Activated CD4-positive, alpha-beta T cell treated with anti-CD3 and anti-CD28 coated beads, Interleukin-2, amount 50 U/mL, for 1 hour (primary cell): ENCODE measurements around the gene CD226.
"Not testable (repeated sequence)": the region's sequence is repeated elsewhere in the genome, so short reads cannot be mapped to it uniquely, and the experiment has no call there.

Experiments used
- DNase-seq: peaks from one replicate; pipeline ENCODE4 v3.0.0-alpha.2; 2020

CD226 gene

GRCh38 chr18:69865776-69866175, 81.9 kb downstream of the CD226 start:
- no peak for DNase-seq

DNA sequence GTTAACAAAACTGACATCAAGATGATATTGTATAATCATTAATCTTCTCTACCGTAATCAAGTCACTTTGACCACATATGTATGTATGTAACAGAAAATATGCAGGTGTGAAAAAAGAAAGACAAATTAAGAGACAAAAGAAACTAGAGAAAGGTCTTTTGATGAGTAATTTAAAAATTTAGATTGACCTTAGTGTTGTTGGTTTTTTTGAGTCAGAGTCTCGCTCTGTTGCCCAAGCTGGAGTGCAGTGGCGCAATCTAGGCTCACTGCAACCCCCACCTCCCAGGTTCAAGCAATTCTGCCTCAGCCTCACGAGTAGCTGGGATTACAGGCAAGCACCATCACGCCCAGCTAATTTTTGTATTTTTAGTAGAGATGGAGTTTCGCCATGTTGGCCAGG, 82.9 kb downstream of the CD226 start:
- DNase-seq = not testable (repeated sequence)

- no peak for DNase-seq
Observed at GRCh38 chr18:69858897-69859296, 88.8 kb downstream of the CD226 start.

DNA sequence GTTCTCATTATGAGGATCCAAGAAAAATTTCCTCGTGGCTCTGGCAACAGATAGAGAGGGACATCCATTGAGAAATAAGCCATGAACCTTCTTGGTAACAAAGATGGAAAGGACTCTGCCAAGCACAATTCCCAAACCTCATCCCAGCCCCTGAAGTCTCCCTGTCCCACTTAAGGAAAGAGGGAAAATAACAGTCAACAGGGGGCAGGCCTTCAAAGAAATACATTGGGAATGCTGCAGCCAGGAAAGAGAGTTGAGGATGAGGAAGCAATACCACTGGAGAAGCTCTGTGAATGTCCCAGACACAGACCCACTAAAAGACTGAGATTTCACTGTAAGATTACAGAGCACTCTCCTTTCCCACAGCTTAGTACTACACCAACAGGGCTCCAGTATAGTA, 93.2 kb downstream of the CD226 start:
- DNase-seq = no peak

- DNase-seq = no peak
Observed at GRCh38 chr18:69853051-69853450, 94.6 kb downstream of the CD226 start.

DNA sequence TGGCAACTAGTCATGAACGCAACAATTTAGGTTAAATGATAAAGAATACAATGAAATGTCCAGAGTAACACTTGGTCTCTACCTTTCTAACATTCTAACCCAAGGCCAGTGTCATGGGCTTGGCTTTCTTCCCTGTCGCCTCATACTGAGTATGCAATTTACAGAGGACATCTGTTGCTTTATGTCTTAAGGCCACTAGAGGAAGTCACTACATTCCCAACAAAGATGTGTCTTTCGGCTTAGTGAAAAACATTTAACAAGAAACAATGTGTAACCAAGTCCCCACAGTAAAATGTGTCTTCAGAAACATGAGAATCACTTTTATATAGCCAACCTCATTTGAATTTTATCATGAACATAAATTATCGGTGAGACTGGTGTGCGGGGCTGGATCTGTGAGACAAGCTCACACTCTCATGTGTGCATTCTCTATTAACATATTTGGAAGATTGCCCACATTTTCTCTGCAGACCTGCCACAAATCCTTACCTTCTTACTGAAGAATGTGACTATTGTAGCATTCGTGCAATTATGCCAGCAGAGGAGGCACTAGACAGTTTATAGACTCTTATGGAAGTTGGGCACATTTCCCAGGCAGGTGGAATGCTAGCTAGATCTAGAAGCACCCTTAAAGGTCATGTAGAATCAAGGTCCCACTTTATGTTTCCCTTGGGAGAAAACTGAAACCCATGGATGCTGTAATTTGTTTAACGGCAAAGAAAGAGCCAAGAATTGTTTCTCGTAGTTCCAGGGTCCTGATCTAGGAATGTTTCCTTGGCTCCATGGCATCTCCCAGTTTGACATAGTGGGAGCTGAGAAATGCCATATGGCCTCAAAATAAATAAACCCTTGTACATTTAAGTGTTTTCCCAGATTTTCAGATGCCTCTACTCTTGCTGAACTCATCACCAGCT, 101.8 kb downstream of the CD226 start:
- no peak for DNase-seq

DNA sequence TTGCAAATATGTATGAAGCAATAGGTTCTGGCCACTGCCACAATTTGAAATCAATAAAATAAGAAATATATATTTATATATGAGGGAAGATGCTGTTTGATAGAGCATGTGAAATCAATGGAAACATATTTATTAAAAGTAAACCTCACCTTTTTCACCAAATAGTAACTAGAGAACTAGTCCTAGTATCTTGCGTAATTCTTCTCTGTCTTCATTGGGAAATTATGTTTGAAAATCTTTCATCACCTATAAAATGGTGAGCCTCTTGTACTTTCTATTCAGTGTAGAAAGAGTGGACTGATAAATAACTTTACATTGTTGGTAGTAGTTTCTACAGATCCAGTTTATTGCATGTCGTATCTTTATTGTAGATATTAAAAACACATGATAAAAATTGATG, 103.0 kb downstream of the CD226 start:
- no peak for DNase-seq

DNA sequence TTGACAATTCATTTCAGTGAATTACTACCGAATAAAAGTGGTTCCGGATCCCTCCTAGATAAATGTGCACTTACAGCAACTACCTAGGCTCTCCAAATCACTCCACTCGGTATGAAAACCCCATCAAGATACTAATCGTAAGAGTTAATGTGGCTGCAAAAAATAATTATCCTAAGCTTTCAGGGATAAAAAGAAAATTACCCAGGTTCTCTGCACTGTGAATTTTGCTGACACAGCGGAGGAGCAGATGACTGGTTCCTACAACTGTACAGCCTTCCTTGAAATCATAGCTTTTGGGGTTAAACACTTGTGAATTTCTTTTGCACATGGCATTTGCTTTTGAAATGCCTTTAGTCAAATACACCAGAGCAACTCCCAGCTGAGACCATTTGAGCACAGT, 104.7 kb downstream of the CD226 start:
- DNase-seq = no peak

GRCh38 chr18:69841117-69841516, 106.6 kb downstream of the CD226 start:
- no peak for DNase-seq

DNA sequence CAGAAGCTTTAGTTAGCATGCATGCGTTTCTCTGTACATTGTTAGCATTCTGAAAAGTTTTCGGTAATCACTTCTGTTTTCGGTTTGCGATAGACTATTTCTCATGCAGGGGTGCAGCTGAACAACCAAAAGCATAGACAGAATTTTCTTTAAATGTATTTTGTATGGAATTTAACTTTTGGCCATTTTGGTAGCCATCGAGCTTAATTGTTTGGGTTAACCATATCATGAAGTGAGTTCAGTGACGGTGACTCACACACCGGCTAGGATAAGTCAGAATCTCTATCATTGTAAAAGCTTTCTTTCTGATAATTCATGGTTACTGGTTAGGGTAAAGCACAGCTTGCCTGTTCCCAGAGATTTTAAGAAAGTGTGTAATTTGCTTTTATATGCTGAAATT, 107.2 kb downstream of the CD226 start:
- DNase-seq = no peak

DNA sequence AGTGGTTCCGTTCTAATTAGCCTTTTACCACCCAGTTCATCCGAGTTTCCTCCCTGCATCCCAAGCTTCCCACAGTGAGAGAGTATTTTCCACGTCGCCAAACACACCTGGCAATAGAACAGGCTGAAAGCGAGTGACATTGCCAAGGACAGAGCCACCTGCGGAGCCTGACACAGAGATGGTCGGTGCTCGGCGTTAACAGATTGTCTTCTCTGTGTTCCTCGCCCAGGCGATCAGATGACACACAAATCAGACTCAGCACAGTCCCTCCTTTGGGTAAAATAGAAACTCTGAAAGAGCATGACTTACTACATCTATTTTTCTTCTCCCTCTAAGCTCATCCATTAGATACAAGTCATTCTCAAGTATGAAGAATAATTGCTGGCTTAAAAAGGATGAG, 107.7 kb downstream of the CD226 start:
- DNase-seq = no peak

- no peak for DNase-seq
Observed at GRCh38 chr18:69839497-69839896, 108.2 kb downstream of the CD226 start.

- no peak for DNase-seq
Observed at GRCh38 chr18:69838620-69839411, 108.9 kb downstream of the CD226 start.

DNA sequence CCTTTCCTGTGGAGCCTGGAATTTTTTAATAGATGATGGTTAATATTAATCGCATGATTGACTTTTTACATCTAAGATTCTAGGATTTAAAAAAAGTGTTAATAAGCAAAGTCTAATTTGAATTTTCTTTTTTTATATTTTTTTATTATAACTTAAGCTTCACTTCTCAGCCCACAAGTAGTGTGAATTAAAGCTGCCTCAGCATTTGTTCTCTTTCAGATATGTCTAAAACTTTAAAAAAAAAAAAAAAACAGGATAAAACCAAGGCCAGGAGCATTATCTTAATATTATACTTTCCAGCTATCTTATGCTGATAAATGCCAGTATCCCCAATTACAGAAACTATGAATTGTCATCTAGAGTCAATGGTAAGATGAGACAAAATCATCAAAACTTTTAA, 109.7 kb downstream of the CD226 start:
- no peak for DNase-seq

GRCh38 chr18:69834980-69835379, 112.7 kb downstream of the CD226 start:
- not testable (repeated sequence) for DNase-seq

DNA sequence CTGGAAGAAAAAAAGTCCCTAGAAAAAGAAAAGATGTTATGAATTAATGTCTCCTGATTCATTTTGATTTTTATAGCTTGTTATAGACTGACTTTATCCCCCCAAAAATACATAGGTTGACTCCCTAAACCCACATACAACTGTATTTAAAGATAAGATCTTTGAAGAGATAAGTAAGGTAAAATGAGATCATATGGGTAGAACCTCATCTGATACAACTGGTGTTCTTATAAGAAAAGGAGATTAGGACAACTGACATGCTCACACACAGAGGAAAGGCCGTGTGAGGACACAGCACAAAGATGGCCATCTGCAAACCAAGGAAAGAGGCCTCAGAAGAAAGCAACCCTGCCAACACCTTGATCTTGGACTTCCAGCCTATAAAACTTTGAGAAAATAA, 117.5 kb downstream of the CD226 start:
- DNase-seq = no peak

DNA sequence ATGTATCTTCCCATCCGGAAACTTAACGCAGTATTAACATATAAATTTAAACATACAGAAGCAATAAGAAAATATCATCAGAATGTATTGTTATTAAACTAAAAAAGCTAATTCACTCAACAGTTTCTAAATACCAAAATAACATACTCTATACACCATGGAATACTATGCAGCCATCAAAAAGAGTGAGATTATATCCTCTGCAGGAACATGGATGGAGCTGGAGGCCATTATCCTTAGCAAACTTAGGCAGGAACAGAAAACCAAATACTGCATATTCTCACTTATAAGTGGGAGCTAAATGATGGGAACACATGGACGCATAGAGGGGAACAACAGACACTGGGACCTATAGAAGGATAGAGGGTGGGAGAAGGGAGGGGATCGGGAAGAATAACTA, 127.1 kb downstream of the CD226 start:
- no peak for DNase-seq

GRCh38 chr18:69819460-69819859, 128.2 kb downstream of the CD226 start:
- no peak for DNase-seq

DNA sequence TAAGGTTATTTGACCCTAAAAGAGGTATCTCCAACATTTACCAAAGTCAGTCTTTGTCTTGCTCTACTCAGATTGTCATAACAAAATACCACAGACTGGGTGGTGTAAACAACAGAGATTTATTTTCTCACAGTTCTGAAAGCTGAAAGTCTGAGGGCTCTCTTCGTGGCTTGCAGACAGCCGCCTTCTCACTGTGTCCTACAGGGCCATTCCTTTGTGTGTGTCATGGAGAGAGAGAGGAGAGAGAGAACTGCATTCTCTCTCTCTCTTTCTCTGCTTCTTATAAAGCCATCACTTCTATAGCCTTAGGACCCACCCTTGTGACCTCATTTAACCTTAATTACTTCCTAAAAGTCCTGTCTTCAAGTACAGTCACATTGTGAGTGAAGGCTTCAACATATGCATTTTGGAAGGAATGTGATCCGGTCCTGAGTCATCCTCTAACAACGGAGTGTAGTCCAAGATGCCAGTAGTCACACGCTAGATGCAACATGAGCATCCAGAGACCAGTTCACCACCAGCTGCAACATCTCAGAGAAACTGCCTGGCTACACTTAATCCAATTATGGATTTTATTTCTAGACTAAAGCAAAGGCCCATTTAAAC, 130.2 kb downstream of the CD226 start:
- no peak for DNase-seq

GRCh38 chr18:69814861-69815385, 132.8 kb downstream of the CD226 start:
- no peak for DNase-seq

DNA sequence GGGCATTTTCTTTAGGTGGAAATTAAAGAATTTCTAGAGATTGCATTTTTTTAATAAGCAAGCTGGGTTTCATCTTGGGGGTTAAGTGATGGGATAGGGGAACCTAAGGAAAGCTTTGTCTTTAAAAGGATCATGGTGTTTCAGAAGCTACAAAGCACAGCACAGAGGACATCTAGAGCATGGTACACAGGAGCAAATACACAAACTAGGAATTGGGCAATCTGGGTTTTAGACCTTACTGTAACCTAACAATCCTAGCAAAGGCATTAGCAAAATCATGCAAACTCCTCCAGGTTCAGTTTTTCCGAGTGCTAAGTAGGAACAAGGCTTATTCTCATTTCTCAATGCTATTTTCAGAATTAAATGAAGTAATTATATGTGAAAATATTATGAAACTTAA, 134.1 kb downstream of the CD226 start:
- no peak for DNase-seq

DNA sequence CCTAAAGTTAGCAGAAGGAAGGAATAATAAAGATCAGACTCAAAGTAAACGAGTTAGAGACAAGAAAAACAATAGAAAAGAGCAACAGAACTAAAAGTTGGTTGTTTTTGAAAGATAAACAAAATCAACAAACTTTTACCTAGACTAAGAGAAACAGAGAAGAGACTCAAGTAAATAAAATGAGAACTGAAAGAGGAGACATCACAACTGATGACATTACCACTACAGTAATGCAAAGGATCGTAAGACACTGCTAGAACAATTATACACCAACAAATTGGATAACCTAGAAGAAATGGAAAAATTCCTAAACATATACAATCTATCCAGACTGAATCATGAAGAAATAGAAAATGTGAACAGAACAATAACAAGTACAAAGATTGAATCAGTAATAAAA, 139.3 kb downstream of the CD226 start:
- no peak for DNase-seq

GRCh38 chr18:69804776-69805501, 142.7 kb downstream of the CD226 start:
- no peak for DNase-seq
